Measurements from ENCODE around the gene HHIPL1. TPM values are rescaled to one million over a fixed set of nuclear protein-coding genes. Genes with fewer than 3 reads are reported as not detected.
A peak's percentile ranks its signal among the peaks of the same experiment; 100 is the strongest.

The HHIPL1 gene
- total RNA-seq (2014; rRNA removed; shearing (Covaris generic)): not detected in 2 replicates

DNA sequence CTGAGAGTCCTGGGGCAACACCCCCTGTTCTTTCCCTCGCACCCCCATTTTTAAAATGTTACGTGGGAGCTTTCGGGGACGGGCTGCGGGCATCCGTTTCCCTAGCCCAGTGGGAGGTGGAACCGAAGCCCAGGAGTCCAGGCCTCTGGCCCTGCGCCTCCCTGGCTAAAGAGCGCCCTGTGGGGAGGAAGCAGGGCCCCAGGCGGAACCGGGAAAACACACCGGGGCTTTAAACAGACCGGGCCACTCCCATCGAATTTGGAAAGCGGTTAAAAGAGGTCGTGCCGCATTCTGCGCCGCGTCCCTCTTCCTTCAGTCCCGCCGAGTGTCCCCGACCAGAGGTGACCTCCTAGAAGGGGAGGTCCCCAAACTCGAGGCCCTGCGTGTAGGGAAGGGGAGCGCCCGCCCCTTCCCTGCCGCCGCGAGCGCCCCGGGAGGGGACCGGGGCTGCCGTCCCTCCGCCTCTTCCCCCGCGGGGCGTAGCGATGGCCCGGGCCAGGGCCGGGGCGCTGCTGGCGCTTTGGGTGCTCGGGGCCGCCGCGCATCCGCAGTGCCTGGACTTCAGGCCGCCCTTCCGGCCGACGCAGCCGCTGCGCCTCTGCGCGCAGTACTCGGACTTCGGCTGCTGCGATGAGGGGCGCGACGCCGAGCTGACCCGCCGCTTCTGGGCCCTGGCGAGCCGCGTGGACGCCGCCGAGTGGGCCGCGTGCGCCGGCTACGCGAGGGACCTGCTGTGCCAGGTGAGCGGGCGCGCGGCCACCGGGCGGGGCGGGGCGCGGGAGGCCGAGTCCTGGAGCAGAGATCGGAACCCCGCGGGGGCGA is at the start of gene HHIPL1:
HHIPL1 (plus strand) TSS at position 407 of the 822 bp plus-strand sequence; CDS start at position 486, 79 bp downstream.
- DNase-seq (ENCODE audit: low spot score): no peak

DNA sequence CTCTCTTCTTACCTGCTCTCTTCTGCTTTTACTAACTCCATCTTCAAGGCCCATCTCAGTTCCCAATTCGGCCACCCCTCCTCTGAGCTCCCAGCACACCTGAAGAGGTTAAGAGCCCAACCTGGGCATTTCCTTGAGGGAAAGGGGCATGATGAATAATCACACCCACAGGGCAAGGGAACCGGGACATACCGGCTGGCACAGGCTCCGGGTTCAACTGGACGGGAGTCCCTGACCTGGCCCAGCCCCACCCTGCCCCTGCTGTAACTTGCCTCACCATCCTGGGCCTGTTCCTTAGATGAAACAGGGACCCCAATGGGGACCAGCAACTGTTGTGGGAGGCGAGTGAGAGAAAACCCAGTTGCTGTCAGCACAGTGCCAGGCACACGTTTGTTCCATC is 49.4 kb upstream of the HHIPL1 start:
- DNase-seq (ENCODE audit: low spot score): no peak

- DNase-seq (ENCODE audit: low spot score): peak; percentile 10
Observed at GRCh38 chr14:99596071-99596627, 48.8 kb upstream of the HHIPL1 start.

DNA sequence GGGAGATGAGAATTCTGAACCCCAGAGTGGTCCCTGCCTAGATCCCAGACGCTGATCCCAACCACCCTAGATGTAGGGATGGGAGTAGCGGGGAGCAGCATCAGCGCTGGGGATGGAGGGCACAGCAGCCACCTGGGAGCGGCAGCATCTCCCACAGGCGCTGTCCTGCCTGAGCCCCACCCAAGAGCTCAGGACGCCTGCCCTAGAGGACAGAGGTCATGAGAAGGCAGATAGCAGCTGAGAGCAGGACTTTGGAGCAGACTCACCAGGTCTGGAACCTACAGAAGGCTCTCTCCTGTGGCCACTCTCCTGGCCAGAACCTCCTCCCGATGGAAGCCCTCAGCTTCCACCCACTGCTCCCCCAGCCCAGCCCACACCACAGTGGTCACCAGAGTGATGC is 48.2 kb upstream of the HHIPL1 start:
- no peak for DNase-seq (ENCODE audit: low spot score)

GRCh38 chr14:99597911-99598600 is 46.9 kb upstream of the HHIPL1 start:
- no peak for DNase-seq (ENCODE audit: low spot score)

- peak; percentile 9 for DNase-seq (ENCODE audit: low spot score)
Observed at GRCh38 chr14:99598774-99599173, 46.2 kb upstream of the HHIPL1 start.

DNA sequence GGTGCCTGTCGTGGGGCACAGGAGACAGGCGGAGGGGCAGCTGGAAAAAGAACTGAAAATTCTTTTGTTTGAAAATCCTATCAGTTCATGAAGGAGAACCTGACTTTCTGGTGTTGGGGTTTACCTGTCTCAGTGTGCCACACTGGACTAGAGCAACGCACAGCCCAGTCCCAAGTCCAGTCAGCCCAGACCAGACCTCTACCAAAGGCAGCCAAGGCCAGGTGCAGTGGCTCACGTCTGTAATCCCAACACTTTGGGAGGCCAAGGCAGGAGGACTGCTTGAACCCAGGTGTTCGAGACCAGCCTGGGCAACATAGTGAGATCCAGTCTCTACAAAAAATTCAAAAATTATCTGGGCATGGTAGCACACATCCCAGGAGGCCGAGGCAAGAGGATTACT is 45.5 kb upstream of the HHIPL1 start:
- DNase-seq (ENCODE audit: low spot score): no peak

GRCh38 chr14:99600232-99600888 is 44.6 kb upstream of the HHIPL1 start:
- no peak for DNase-seq (ENCODE audit: low spot score)

- no peak for DNase-seq (ENCODE audit: low spot score)
Observed at GRCh38 chr14:99601361-99601831, 43.5 kb upstream of the HHIPL1 start.

GRCh38 chr14:99602054-99602787 is 42.7 kb upstream of the HHIPL1 start:
- DNase-seq (ENCODE audit: low spot score): peak; percentile 36

- no peak for DNase-seq (ENCODE audit: low spot score)
Observed at GRCh38 chr14:99602788-99603415, 42.0 kb upstream of the HHIPL1 start.

- peak; percentile 17 for DNase-seq (ENCODE audit: low spot score)
Observed at GRCh38 chr14:99603471-99604277, 41.3 kb upstream of the HHIPL1 start, which contains the start of gene CCDC85C. Gene CCDC85C (minus strand): TSS chr14:99604207. CDS start chr14:99603959, 248 bp downstream.

- peak; percentile 88 for DNase-seq (ENCODE audit: low spot score)
Observed at GRCh38 chr14:99604278-99604765, 40.6 kb upstream of the HHIPL1 start.

DNA sequence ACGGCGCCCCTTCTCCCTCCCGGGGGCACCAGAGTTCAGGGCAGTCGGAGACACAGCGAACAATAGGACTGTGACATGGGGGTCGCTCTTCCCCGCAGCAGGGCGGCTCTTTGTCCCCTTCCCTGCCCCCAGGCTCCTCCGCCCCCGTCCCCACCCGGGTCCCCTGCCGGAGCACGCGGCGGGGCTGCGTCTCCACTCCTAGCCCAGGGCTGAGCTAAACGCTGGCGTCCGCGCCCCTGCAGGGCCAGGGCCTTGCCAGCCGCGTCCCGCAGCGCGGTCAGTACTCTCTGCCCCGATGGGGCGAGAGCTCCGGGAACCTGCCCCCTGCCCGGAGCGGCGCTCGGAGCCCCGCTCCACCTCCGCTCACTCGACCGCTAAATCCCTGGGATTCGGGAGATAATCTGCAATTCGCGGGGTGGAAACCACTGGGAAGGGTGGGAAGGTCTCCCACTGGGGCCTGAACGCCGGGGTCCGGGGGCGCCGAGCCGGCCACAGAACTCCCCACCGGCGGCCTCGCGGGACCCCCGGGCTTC is 40.1 kb upstream of the HHIPL1 start:
- peak; percentile 31 for DNase-seq (ENCODE audit: low spot score)

- DNase-seq (ENCODE audit: low spot score): peak; percentile 39
Observed at GRCh38 chr14:99605299-99605961, 39.5 kb upstream of the HHIPL1 start.

GRCh38 chr14:99606359-99606758 is 38.6 kb upstream of the HHIPL1 start:
- no peak for DNase-seq (ENCODE audit: low spot score)

DNA sequence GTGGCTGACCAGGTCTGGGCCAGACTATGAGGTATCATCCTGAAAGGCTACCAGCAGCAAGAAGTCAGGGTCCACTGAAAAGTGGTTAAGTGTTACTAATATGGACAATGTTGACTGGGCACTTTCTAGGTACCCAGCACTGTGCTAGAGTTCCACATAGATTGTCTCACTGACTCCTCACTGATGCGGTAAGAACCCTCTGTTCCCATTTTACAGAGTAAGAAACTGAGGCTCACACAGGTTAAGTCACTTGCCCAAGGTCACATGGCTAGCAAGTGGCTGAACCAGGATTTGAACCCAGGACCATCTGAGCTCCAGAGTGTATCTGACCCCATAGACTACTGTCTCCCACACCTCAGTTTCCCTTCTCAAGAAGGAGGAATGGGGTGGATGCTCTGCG is 36.3 kb upstream of the HHIPL1 start:
- DNase-seq (ENCODE audit: low spot score): no peak

Measured in HT-29 (cell line).